Gastrocnemius medialis (tissue), 4 donors: Measurements from ENCODE around the gene DCDC2C. TPM values are rescaled to one million over a fixed set of nuclear protein-coding genes. Genes with fewer than 3 reads are reported as not detected.

Experiments used
- ATAC-seq, 2 donors: fragments of 150-250 bp; one replicate each; pipeline ENCODE4 v1.9.1; 2016
- DNase-seq, 2 donors: peaks; one replicate each; pipeline ENCODE4 v3.0.0-alpha.2; 2019
- H3K27ac ChIP-seq, 4 donors: fragments of 200-600 bp; sonication (generic); 1 replicate in 1 of 4; 2 replicates in 3 of 4; pipeline ENCODE4 v1.5.1; 2016 to 2018; ENCODE audit warnings: mild to moderate bottlenecking in 2 of 4, moderate library complexity in 1 of 4
- H3K27me3 ChIP-seq, 3 donors: fragments of 200-600 bp; sonication (generic) in 2 of 3; 1 replicate in 1 of 3; 2 replicates in 2 of 3; pipeline versions ENCODE4 v1.5.1 to v1.6.0; 2016 to 2019; ENCODE audit warnings: mild to moderate bottlenecking in 1 of 3, moderate library complexity in 1 of 3
- H3K36me3 ChIP-seq, 2 donors: fragments of 200-600 bp; sonication (generic) in 1 of 2; one replicate each; pipeline ENCODE4 v1.5.1; 2017 to 2018
- H3K4me1 ChIP-seq, 2 donors: fragments of 200-600 bp; sonication (generic) in 1 of 2; one replicate each; pipeline ENCODE4 v1.5.1; 2016 to 2017; ENCODE audit warnings: mild to moderate bottlenecking in 2 of 2
- H3K4me3 ChIP-seq, 4 donors: fragments of 200-600 bp; sonication (generic) in 3 of 4; 1 replicate in 1 of 4; 2 replicates in 3 of 4; pipeline ENCODE4 v1.5.1; 2016 to 2019; ENCODE audit warnings: mild to moderate bottlenecking in 2 of 4
- H3K9me3 ChIP-seq, 3 donors: fragments of 200-600 bp; sonication (generic) in 2 of 3; 1 replicate in 1 of 3; 2 replicates in 2 of 3; pipeline ENCODE4 v1.5.1; 2016 to 2019
- CTCF ChIP-seq, 5 experiments: fragments of 450-650 bp in 3 of 5; fragments of 200-600 bp in 2 of 5; sonication (generic) in 2 of 5; IDR thresholded peaks in 4 of 5; conservative IDR thresholded peaks in 1 of 5; 1 replicate in 4 of 5; 2 replicates in 1 of 5; pipeline ENCODE4 v1.5.1; 2016 to 2019; ENCODE audit warnings: antibody characterized with exemption in 5 of 5, mild to moderate bottlenecking in 3 of 5, moderate library complexity in 3 of 5
- POLR2A ChIP-seq, 2 donors: fragments of 450-650 bp; IDR thresholded peaks; one replicate each; pipeline ENCODE4 v1.6.1; 2017; ENCODE audit warnings: antibody characterized with exemption in 2 of 2, mild to moderate bottlenecking in 2 of 2, moderate library complexity in 2 of 2
- in situ Hi-C, 4 donors: fragments of 200-750 bp; cut with MboI; loops; one replicate each; pipeline versions ENCODE4 v1.15.0 to v1.8.0; 2017; ENCODE audit warnings: low sequenced_read_pairs in 4 of 4
- intact Hi-C: fragments of 100-400 bp; cut with DNase I; formaldehyde crosslinking; loops from one replicate; pipeline ENCODE4 v1.15.1; 2023; ENCODE audit warnings: low total_unique reads
- total RNA-seq, 4 donors: library from RNA; depleted of rRNA; stranded (reverse); fragments of >200 nt; gene quantifications; one replicate each; pipeline versions ENCODE4 v1.1.0 to v1.2.3, GENCODE V29; 2016

Gene DCDC2C
- total RNA-seq, 4 donors from 2014 or later = not detected

DNA sequence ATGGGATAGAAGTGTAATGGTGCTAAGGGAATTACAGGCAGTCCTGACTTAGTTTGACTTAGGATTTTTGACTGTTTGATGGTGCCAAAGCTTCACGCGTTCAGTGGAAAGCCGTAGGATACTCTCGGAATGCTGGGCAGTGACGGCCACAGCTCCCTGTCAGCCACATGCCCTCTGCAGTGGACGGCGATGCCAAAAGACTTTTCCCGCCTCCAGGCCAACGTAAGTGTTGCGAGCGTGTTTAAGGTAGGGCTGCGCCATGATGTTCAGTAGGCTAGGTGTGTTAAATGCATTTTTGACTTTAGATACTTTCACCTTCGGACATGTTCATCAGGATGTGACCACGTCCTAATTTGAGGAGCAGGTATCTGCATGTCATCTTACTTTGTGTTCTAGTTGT, 63.4 kb downstream of the DCDC2C start:
- Histone ChIP-seq H3K27ac (no peak overlapping the region), H3K36me3 (no peaks in the 10 kb centered on the region), H3K4me3 (no peak overlapping the region), H3K4me1 (no peaks in the 10 kb centered on the region), H3K9me3 (no peaks in the 10 kb centered on the region), H3K27me3 (no peaks in the 10 kb centered on the region)
- ATAC-seq (no peak), DNase-seq (no peak)
- TF ChIP-seq POLR2A (IDR thresholded peaks at IDR 0.05) = no peak
- TF ChIP-seq CTCF (IDR thresholded peaks at IDR 0.05 in 4 of 5, conservative IDR thresholded peaks at IDR 0.05 in 1 of 5) = no peak
- intact Hi-C loops (no loop called here), in situ Hi-C loops (no loop called here)

DNA sequence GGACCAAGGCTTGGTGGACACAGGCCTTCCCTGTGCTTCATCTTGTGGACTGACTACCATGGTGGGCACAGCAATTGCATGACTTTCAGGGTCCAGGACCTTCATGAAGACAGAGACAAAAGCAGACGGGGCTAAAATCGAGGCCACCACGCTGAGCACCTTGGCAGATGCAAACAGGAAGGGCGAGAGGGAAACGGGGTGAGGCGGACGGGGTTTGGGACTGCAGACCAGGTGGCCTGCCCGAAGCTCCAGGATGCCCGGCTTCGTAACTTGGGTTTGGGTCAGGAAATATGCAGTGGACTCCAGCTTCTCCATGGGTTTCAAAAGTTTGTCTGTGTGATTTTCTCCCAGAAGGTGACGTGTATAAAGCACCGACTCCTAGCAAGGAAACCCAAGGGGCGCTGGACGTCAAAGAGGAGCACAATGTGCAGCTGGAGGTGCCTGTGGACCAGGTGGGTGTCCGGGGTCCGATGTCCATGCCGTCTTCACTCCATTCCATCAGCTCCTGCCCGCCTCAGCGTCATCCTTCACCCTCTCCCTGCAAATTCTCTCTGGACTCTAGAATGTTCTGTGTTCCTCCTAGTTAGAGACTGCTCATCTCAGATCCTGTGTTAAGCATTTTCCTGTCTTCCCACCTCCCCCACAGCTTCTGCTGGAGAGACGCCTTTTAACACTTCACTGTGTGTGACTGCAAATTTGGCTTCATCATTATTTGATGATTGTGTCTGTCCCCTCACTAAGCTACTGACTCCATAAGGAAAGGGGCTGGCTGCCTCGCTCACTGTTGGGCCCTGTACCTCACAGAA, 65.8 kb downstream of the DCDC2C start:
- no peak for ATAC-seq
- intact Hi-C loops = no loop called here
- DNase-seq = no peak

GRCh38 chr2:3769766-3770165, 66.4 kb downstream of the DCDC2C start:
- TF ChIP-seq CTCF (IDR thresholded peaks at IDR 0.05 in 4 of 5, conservative IDR thresholded peaks at IDR 0.05 in 1 of 5) (no peak), POLR2A (IDR thresholded peaks at IDR 0.05) (no peak)
- intact Hi-C loops (no loop called here), in situ Hi-C loops (no loop called here)
- H3K27ac ChIP-seq = no peak overlapping the region
- H3K4me1 ChIP-seq = no peaks in the 10 kb centered on the region
- ATAC-seq (no peak), DNase-seq (no peak)
- no peaks in the 10 kb centered on the region for H3K27me3 ChIP-seq
- H3K9me3 ChIP-seq = no peaks in the 10 kb centered on the region
- H3K4me3 ChIP-seq = no peak overlapping the region
- H3K36me3 ChIP-seq = no peaks in the 10 kb centered on the region

More for the DNA sequence above, 65.8 kb downstream of the DCDC2C start:
- no peak overlapping the region for H3K27ac ChIP-seq
- TF ChIP-seq POLR2A (IDR thresholded peaks at IDR 0.05) = no peak
- TF ChIP-seq CTCF (IDR thresholded peaks at IDR 0.05 in 4 of 5, conservative IDR thresholded peaks at IDR 0.05 in 1 of 5) = no peak
- no peak overlapping the region for H3K4me3 ChIP-seq
- in situ Hi-C loops = no loop called here
- no peaks in the 10 kb centered on the region for H3K9me3 ChIP-seq
- H3K36me3 ChIP-seq = no peaks in the 10 kb centered on the region
- no peaks in the 10 kb centered on the region for H3K27me3 ChIP-seq
- H3K4me1 ChIP-seq = no peaks in the 10 kb centered on the region

DNA sequence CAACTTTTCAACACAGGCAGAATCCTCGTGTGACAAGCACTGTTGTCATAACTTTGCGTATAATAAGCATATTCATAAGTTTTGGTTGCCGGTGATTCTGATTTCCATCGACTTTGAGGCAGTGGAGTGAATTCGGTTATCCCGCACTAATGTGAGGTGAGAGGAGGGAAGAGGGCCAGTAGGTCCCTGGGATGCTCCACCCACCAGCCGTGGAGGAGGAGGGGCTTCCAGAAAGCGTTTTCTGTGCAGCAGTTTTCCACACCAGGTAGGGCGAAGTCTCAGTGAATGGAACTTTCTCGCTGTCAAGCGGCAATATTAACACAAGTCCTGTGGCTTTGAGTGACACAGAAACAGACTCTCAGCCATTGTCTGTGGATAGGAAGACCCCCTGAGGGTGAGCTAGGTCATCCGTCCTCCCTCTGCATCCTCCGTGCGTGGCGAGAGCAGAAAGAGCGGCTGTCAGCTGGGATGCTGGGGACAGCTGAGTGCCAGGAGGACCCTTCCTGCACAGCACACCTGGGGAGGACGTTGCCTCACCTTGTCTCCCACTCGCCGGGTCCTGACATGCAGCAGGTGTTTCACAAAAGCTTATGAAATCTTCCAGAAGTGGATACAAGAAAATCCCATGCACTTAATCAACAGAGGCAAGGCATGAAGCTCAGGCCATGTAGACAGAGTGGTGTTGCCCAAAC, 67.5 kb downstream of the DCDC2C start:
- H3K36me3 ChIP-seq = no peaks in the 10 kb centered on the region
- H3K27me3 ChIP-seq = no peaks in the 10 kb centered on the region
- intact Hi-C loops (no loop called here), in situ Hi-C loops (no loop called here)
- H3K4me1 ChIP-seq = no peaks in the 10 kb centered on the region
- no peak for DNase-seq
- no peak overlapping the region for H3K4me3 ChIP-seq
- ATAC-seq = no peak
- TF ChIP-seq CTCF (IDR thresholded peaks at IDR 0.05 in 4 of 5, conservative IDR thresholded peaks at IDR 0.05 in 1 of 5) = no peak
- TF ChIP-seq POLR2A (IDR thresholded peaks at IDR 0.05) = no peak
- H3K9me3 ChIP-seq = no peaks in the 10 kb centered on the region
- no peak overlapping the region for H3K27ac ChIP-seq
